Measurements from ENCODE around the gene IL17RD.

- TF ChIP-seq POLR2A (IDR thresholded peaks at IDR 0.05; ENCODE audit: low read length) (no peak), GATA1 (IDR thresholded peaks at IDR 0.05; ENCODE audit: low read depth, low read length) (no peak)
Measured at GRCh38 chr3:57152151-57153143, 12.7 kb downstream of the IL17RD start.

Data from erythroblast (primary cell).